Activated CD8-positive, alpha-beta T cell treated with anti-CD3 and anti-CD28 coated beads for 36 hours (primary cell): ENCODE data around the gene UBXN6. TPM values are rescaled to one million over a fixed set of nuclear protein-coding genes. Genes with fewer than 3 reads are reported as not detected.

Experiments used
- ATAC-seq: fragments of 200-7000 bp; cut with Tn5 transposase; one replicate; pipeline ENCODE4 v1.10.0; 2021; ENCODE audit warnings: mild to moderate bottlenecking, moderate library complexity
- CTCF ChIA-PET: fragments of 350-600 bp; sonication (Branson Sonifier 250); formaldehyde crosslinking; loops from one replicate; lab custom pipeline; 2021; ENCODE audit warnings: antibody characterized with exemption; lab: Charles Lee
- POLR2A ChIA-PET: fragments of 350-600 bp; sonication (Branson Sonifier 250); formaldehyde crosslinking; loops from one replicate; lab custom pipeline; 2021; ENCODE audit warnings: antibody characterized with exemption; lab: Charles Lee
- DNase-seq: peaks from one replicate; pipeline ENCODE4 v3.0.0-alpha.2; 2020
- H3K27ac Mint-ChIP-seq: one replicate; pipeline ENCODE4 v1.8.0; 2021; ENCODE audit warnings: mild to moderate bottlenecking, mixed read lengths
- H3K27me3 Mint-ChIP-seq: one replicate; pipeline ENCODE4 v1.8.0; 2021; ENCODE audit warnings: mixed read lengths
- H3K36me3 Mint-ChIP-seq: one replicate; pipeline ENCODE4 v1.8.0; 2021; ENCODE audit warnings: low read depth, mixed read lengths
- H3K4me1 Mint-ChIP-seq: one replicate; pipeline ENCODE4 v1.8.0; 2021; ENCODE audit warnings: low read depth, mixed read lengths
- H3K4me3 Mint-ChIP-seq: one replicate; pipeline ENCODE4 v1.8.0; 2021; ENCODE audit warnings: mild to moderate bottlenecking, moderate library complexity, mixed read lengths
- H3K9me3 Mint-ChIP-seq: one replicate; pipeline ENCODE4 v1.8.0; 2021; ENCODE audit warnings: mixed read lengths
- intact Hi-C: fragments of 100-400 bp; cut with micrococcal nuclease; formaldehyde crosslinking; loops from one replicate; pipeline ENCODE4 v1.10.0; 2022
- total RNA-seq, 2 experiments: library from RNA; stranded (reverse); gene quantifications; one replicate each; pipeline ENCODE4 v1.2.3, GENCODE V29; 2021
- TF ChIP-seq, protein P1 (sequence below): fragments of 200-600 bp; IDR thresholded peaks from one replicate; pipeline ENCODE4 v1.8.0; 2022; ENCODE audit warnings: antibody characterized with exemption, mild to moderate bottlenecking

The UBXN6 gene
- total RNA-seq, 2 experiments from 2014 or later: 35.8 to 36.5 TPM

GRCh38 chr19:4443966-4444764, 13.4 kb downstream of the UBXN6 start:
- intact Hi-C loops: no loop called here
- H3K4me1 Mint-ChIP-seq: peaks cover 3% of the 10 kb centered on the region
- peaks cover 18% of the 10 kb centered on the region for H3K36me3 Mint-ChIP-seq
- no peaks in the 10 kb centered on the region for H3K9me3 Mint-ChIP-seq
- DNase-seq: no peak
- ATAC-seq: no peak
- ChIA-PET CTCF (no interaction called here), POLR2A (interaction anchor here (0.9 to 1.8 kb wide), 5 partner anchors 8 to 42 kb away, joined by 3 to 8 read pairs (median 4); partner anchors contain the start of gene CHAF1A)
- no peaks in the 10 kb centered on the region for H3K27me3 Mint-ChIP-seq
- H3K4me3 Mint-ChIP-seq: no peak overlapping the region
- TF ChIP-seq, protein P1, sequence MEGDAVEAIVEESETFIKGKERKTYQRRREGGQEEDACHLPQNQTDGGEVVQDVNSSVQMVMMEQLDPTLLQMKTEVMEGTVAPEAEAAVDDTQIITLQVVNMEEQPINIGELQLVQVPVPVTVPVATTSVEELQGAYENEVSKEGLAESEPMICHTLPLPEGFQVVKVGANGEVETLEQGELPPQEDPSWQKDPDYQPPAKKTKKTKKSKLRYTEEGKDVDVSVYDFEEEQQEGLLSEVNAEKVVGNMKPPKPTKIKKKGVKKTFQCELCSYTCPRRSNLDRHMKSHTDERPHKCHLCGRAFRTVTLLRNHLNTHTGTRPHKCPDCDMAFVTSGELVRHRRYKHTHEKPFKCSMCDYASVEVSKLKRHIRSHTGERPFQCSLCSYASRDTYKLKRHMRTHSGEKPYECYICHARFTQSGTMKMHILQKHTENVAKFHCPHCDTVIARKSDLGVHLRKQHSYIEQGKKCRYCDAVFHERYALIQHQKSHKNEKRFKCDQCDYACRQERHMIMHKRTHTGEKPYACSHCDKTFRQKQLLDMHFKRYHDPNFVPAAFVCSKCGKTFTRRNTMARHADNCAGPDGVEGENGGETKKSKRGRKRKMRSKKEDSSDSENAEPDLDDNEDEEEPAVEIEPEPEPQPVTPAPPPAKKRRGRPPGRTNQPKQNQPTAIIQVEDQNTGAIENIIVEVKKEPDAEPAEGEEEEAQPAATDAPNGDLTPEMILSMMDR: no peak
- H3K27ac Mint-ChIP-seq: no peak overlapping the region

DNA sequence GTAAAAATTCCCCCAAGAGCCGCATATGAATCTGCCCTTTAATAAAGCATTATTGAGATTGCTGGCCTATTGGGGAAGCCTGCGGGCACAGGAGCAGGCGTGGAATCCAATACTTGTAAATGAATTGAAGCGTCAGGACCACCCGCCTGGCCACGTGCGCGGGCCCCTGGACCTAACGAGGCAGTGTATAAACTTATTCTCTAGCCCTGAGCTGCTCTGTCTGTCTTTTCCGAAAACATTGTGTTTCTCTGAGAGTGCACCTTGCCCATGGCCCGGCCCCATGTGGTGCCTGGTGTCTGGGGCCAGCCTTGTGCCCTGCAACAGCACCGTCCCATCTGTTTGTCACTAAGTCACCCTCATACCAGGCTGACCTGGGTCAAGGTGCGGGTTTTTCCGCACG, 14.4 kb downstream of the UBXN6 start:
- no peaks in the 10 kb centered on the region for H3K9me3 Mint-ChIP-seq

GRCh38 chr19:4442819-4443146, 14.8 kb downstream of the UBXN6 start:
- POLR2A ChIA-PET: interaction anchor here (1.8 kb wide), 1 partner anchor 10 kb away, joined by 8 read pairs; no protein-coding TSS in a partner anchor
- H3K27me3 Mint-ChIP-seq: no peaks in the 10 kb centered on the region
- no peak overlapping the region for H3K4me3 Mint-ChIP-seq
- peaks cover 21% of the 10 kb centered on the region for H3K36me3 Mint-ChIP-seq
- TF ChIP-seq, protein P1: no peak
- H3K9me3 Mint-ChIP-seq: no peaks in the 10 kb centered on the region
- ATAC-seq: no peak
- H3K27ac Mint-ChIP-seq: no peak overlapping the region
- H3K4me1 Mint-ChIP-seq: peaks cover 3% of the 10 kb centered on the region
- DNase-seq: no peak
- intact Hi-C loops: no loop called here
- CTCF ChIA-PET: no interaction called here

More for the DNA sequence above, 14.4 kb downstream of the UBXN6 start:
- H3K4me3 Mint-ChIP-seq: no peak overlapping the region
- intact Hi-C loops: no loop called here
- ChIA-PET CTCF (no interaction called here), POLR2A (interaction anchor here (0.9 to 1.8 kb wide), 4 partner anchors 8 to 13 kb away, joined by 3 to 8 read pairs (median 4); no protein-coding TSS in a partner anchor)
- peaks cover 17% of the 10 kb centered on the region for H3K36me3 Mint-ChIP-seq
- H3K4me1 Mint-ChIP-seq: peaks cover 3% of the 10 kb centered on the region
- TF ChIP-seq, protein P1: no peak
- no peak for DNase-seq
- no peaks in the 10 kb centered on the region for H3K27me3 Mint-ChIP-seq
- H3K27ac Mint-ChIP-seq: no peak overlapping the region
- ATAC-seq: no peak

DNA sequence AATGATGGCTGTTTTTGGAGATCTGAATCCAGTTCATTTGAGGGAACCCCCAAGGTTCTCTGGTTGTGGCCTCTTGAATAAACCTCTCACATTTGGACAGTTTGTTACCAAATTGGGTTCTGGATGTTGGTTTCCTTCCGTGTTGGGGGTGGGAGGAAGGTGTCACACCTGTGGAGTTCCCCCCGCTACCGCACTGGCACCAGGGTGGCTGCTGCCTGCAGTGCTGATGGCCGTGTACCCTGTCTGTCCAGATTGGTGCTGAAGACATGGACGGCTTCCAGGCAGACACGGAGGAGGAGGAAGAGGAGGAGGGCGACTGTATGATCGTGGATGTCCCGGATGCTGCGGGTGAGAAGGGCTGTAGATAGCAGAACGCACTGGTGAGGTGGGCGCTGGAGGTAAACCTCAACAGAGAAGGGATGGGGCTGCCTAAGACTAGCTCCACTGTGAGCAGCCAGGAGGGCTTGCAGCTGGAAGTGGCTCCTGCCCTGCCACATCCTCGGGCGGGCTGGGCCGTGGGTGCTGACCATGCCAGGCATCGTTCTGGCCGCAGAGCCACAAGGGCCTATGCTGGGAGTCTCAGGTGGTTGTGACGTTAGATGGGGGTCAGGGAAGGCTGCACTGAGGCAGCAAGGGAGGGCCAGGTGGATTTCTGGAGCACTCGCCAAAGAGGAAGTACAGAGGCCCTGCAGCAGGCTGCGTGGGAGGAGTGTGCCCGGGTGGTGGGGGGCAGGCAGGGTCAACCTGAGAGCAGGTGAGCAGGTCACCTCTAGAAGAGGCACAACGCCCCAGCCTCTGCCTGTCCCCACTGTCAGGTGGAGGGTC, 15.4 kb downstream of the UBXN6 start:
- ATAC-seq (no peak), DNase-seq (no peak)
- peaks cover 21% of the 10 kb centered on the region for H3K36me3 Mint-ChIP-seq
- ChIA-PET POLR2A (interaction anchor here (0.7 kb wide), 1 partner anchor 24 kb away, joined by 3 read pairs; no protein-coding TSS in a partner anchor), CTCF (no interaction called here)
- intact Hi-C loops: no loop called here
- no peak overlapping the region for H3K27ac Mint-ChIP-seq
- no peaks in the 10 kb centered on the region for H3K27me3 Mint-ChIP-seq
- no peak overlapping the region for H3K4me3 Mint-ChIP-seq
- TF ChIP-seq, protein P1: no peak
- H3K4me1 Mint-ChIP-seq: peaks cover 3% of the 10 kb centered on the region
- H3K9me3 Mint-ChIP-seq: no peaks in the 10 kb centered on the region
